Measurements from ENCODE around the gene KRTAP5-9.
"Not testable (repeated sequence)": the region's sequence is repeated elsewhere in the genome, so short reads cannot be mapped to it uniquely, and the experiment has no call there.

Gene KRTAP5-9

GRCh38 chr11:71563406-71563805 lies 15.2 kb downstream of the KRTAP5-9 start:
- TF ChIP-seq, protein P1, sequence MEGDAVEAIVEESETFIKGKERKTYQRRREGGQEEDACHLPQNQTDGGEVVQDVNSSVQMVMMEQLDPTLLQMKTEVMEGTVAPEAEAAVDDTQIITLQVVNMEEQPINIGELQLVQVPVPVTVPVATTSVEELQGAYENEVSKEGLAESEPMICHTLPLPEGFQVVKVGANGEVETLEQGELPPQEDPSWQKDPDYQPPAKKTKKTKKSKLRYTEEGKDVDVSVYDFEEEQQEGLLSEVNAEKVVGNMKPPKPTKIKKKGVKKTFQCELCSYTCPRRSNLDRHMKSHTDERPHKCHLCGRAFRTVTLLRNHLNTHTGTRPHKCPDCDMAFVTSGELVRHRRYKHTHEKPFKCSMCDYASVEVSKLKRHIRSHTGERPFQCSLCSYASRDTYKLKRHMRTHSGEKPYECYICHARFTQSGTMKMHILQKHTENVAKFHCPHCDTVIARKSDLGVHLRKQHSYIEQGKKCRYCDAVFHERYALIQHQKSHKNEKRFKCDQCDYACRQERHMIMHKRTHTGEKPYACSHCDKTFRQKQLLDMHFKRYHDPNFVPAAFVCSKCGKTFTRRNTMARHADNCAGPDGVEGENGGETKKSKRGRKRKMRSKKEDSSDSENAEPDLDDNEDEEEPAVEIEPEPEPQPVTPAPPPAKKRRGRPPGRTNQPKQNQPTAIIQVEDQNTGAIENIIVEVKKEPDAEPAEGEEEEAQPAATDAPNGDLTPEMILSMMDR (IDR thresholded peaks at IDR 0.05; ENCODE audit: borderline replicate concordance, control extremely low read depth, extremely low read depth, insufficient read depth, missing control alignments), result peak; percentile 76
- peak; percentile 83 for DNase-seq (ENCODE audit: low spot score)
- in situ Hi-C loops (cut with MboI; ENCODE audit: low sequenced_read_pairs, unreplicated experiment), result no loop called here

DNA sequence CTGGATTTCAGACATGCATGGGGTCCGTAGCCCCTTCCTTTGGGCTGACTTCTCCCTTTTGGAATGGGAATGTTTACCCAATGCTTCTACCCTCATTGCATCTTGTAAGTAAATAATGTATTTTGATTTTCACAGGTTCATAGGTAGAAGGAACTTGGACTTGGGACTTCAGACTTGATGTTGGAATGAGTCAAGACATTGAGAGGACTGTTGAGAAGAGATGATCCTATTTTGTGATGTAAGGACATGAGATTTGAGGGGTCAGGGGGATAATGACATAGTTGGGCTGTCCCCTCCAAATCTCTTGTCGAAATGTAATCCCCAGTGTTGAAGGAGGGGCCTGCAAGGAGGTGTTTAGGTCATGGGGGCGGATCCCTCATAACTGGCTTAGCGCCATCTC lies 16.2 kb downstream of the KRTAP5-9 start:
- in situ Hi-C loops (cut with MboI; ENCODE audit: low sequenced_read_pairs, unreplicated experiment), result no loop called here
- TF ChIP-seq, protein P1 (IDR thresholded peaks at IDR 0.05; ENCODE audit: borderline replicate concordance, control extremely low read depth, extremely low read depth, insufficient read depth, missing control alignments), result no peak
- DNase-seq (ENCODE audit: low spot score), result no peak

DNA sequence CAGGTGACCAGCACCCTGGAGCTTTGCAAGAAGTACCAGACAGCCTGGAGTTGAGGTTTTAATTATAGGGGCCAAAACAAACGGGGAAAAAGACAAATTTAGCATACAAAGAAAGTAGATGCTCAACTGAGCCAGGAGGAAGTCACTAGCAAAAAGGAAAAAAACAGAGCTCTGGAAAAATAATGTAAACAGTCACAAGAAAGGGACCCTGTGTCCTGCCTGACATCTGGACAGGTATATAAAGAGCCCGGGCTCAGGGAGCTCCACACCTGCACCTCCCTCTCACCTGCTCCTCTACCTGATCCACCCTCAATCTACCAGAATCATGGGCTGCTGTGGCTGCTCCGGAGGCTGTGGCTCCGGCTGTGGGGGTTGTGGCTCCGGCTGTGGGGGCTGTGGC lies 17.0 kb downstream of the KRTAP5-9 start, which contains the start of gene KRTAP5-10:
Gene KRTAP5-10, plus strand, starts transcription at position 301 of the 400 bp plus-strand sequence. Its CDS starts 25 bp downstream, at position 326.
- no peak for DNase-seq (ENCODE audit: low spot score)
- TF ChIP-seq, protein P1 (IDR thresholded peaks at IDR 0.05; ENCODE audit: borderline replicate concordance, control extremely low read depth, extremely low read depth, insufficient read depth, missing control alignments), result no peak
- in situ Hi-C loops (cut with MboI; ENCODE audit: low sequenced_read_pairs, unreplicated experiment), result no loop called here

- in situ Hi-C loops (cut with MboI; ENCODE audit: low sequenced_read_pairs, unreplicated experiment), result no loop called here
These were observed 17.9 kb downstream of the KRTAP5-9 start for GRCh38 chr11:71566081-71566620.

DNA sequence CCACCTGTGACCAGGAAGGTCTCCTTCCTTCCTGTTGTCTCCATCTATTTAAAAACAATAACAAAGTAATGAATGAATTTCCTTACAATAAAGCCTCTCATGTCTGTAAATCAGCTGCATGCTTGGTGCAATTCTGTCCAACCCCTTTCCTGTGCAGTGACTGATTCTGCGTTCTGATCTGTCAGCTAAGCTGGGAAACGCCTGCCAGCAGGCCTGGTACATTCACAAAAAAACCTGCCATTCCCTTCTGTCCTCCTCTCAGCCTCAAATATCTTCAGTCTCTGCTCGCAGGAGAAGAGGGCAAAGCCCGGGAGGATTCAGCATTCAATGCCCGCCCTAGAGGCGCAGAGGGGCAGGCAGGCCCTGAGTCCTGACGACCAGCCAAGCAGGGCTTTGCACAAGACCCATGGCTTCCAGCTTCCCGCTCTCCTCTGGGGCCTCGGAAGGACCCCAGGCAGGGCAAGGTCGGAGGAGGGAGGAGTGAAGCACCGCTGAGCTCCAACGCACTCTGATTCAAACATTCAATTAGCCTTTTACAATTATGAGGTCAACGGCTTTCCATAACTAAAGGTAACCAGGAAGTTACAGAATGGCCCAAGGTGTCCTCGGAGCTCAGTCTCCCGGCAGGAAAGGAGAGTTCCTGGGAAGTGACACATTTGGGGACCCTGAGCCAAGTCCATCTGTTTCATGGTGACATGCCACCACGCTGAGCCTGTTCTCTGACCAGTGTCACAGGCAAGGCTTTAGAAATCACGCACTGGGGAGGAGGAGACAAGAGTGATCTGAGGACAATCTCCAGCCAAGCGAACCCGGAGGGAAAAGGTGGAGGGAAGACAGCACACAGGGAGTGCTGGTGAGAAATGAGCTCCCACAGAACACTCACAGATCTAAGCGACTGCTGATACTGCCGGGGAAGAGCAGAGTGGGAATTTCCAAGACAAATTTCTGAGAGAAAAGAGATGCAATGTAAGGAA lies 18.7 kb downstream of the KRTAP5-9 start:
- in situ Hi-C loops (cut with MboI; ENCODE audit: low sequenced_read_pairs, unreplicated experiment); DNase-seq (ENCODE audit: low spot score): not testable (repeated sequence)

More at GRCh38 chr11:71566081-71566620, 17.9 kb downstream of the KRTAP5-9 start:
- DNase-seq (ENCODE audit: low spot score), result no peak
- TF ChIP-seq, protein P1 (IDR thresholded peaks at IDR 0.05; ENCODE audit: borderline replicate concordance, control extremely low read depth, extremely low read depth, insufficient read depth, missing control alignments), result no peak

DNA sequence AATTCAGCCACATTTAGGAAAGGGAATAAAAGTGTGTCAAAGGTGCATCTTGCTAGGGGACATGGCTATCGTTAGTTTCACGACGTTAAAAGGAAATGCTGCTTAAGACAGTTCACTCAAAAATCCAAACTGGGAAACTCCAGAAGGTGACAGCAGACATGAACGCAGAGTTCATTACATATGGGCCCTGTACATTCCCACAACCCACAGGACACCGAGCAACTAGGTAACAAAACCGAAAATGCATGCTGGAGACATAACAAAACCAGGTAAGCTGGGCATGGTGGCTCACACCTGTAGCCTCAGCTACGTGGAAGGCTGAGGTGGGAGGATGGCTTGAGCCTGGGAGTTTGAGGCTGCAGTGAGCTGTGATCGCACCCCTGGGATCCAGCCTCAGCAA lies 19.4 kb downstream of the KRTAP5-9 start:
- DNase-seq (ENCODE audit: low spot score); in situ Hi-C loops (cut with MboI; ENCODE audit: low sequenced_read_pairs, unreplicated experiment): not testable (repeated sequence)

- no peak for DNase-seq (ENCODE audit: low spot score)
- in situ Hi-C loops (cut with MboI; ENCODE audit: low sequenced_read_pairs, unreplicated experiment), result no loop called here
- TF ChIP-seq, protein P1 (IDR thresholded peaks at IDR 0.05; ENCODE audit: borderline replicate concordance, control extremely low read depth, extremely low read depth, insufficient read depth, missing control alignments), result no peak
These were observed 20.6 kb downstream of the KRTAP5-9 start for GRCh38 chr11:71568704-71569349.

- in situ Hi-C loops (cut with MboI; ENCODE audit: low sequenced_read_pairs, unreplicated experiment); DNase-seq (ENCODE audit: low spot score): not testable (repeated sequence)
These were observed 23.1 kb downstream of the KRTAP5-9 start for GRCh38 chr11:71571101-71571850.

All from GM13976 (cell line).